Endodermal cell (in vitro differentiated cells): Measurements from ENCODE around the gene KRT34. TPM values are rescaled to one million over a fixed set of nuclear protein-coding genes. Genes with fewer than 3 reads are reported as not detected.
A peak's percentile ranks its signal among the peaks of the same experiment; 100 is the strongest.

Experiments used
- DNase-seq: peaks from one replicate; pipeline ENCODE4 v3.0.0-alpha.2; 2017
- H3K27ac ChIP-seq: 2 replicates; pipeline ENCODE4 v1.5.1; 2013; ENCODE audit warnings: mild to moderate bottlenecking, low read depth, low read length, moderate library complexity
- H3K27me3 ChIP-seq: 2 replicates; pipeline ENCODE4 v1.6.1; 2013; ENCODE audit warnings: mild to moderate bottlenecking, low read length, moderate library complexity; ENCODE audit not compliant: insufficient read depth, control insufficient read depth, poor library complexity, severe bottlenecking
- H3K36me3 ChIP-seq: 2 replicates; pipeline ENCODE4 v1.7.0; 2013; ENCODE audit warnings: mild to moderate bottlenecking, low read length, moderate library complexity; ENCODE audit not compliant: control insufficient read depth, insufficient read depth
- H3K4me1 ChIP-seq: one replicate; pipeline ENCODE4 v1.7.0; 2013; ENCODE audit warnings: low read length; ENCODE audit not compliant: control insufficient read depth, insufficient read depth
- H3K4me3 ChIP-seq: 2 replicates; pipeline ENCODE4 v1.5.1; 2013; ENCODE audit warnings: mild to moderate bottlenecking, low read length, moderate library complexity
- H3K9ac ChIP-seq: 2 replicates; pipeline ENCODE4 v1.6.1; 2013; ENCODE audit warnings: mild to moderate bottlenecking, low read length, moderate library complexity; ENCODE audit not compliant: poor library complexity, severe bottlenecking; ENCODE audit errors: extremely low read depth
- H3K9me3 ChIP-seq: 2 replicates; pipeline ENCODE4 v1.6.1; 2013; ENCODE audit warnings: mild to moderate bottlenecking, low read length, moderate library complexity; ENCODE audit not compliant: control insufficient read depth
- H3K27ac Mint-ChIP-seq: 2 replicates; pipeline ENCODE4 v1.8.0; 2020; ENCODE audit warnings: mixed read lengths
- H3K27me3 Mint-ChIP-seq: 2 replicates; pipeline ENCODE4 v1.8.0; 2021; ENCODE audit warnings: mild to moderate bottlenecking, mixed read lengths; ENCODE audit not compliant: insufficient read depth
- H3K36me3 Mint-ChIP-seq: 2 replicates; pipeline ENCODE4 v1.8.0; 2020; ENCODE audit warnings: low read depth, mixed read lengths
- H3K4me1 Mint-ChIP-seq: 2 replicates; pipeline ENCODE4 v1.8.0; 2020; ENCODE audit warnings: mixed read lengths
- H3K4me3 Mint-ChIP-seq: 2 replicates; pipeline ENCODE4 v1.8.0; 2020; ENCODE audit warnings: mild to moderate bottlenecking, moderate library complexity, mixed read lengths
- H3K9me3 Mint-ChIP-seq: 2 replicates; pipeline ENCODE4 v1.8.0; 2020; ENCODE audit warnings: mild to moderate bottlenecking, mixed read lengths
- CTCF ChIP-seq: fragments of 200-600 bp; sonication (generic); conservative IDR thresholded peaks from 2 replicates; pipeline ENCODE4 v1.5.0; 2021; ENCODE audit warnings: antibody characterized with exemption, mild to moderate bottlenecking
- WGBS, 2 experiments: methylation state at CpG; one replicate each; pipeline versions ENCODE4 v1.1.5 to v1.1.7; 2013; ENCODE audit warnings: missing lambda C conversion rate in 2 of 2, mixed read lengths in 1 of 2; ENCODE audit not compliant: insufficient coverage in 1 of 2, insufficient read length in 1 of 2; 5-methylcytosine and 5-hydroxymethylcytosine counted together
- total RNA-seq, 2 donors: library from RNA; stranded (reverse); fragmentation: NEBNext Ultra II Directional in 1 of 2; extraction: Animal tissue kit (Norgen Biotek cat#: 25700) in 1 of 2; gene quantifications; 2 replicates in 1 of 2; 3 replicates in 1 of 2; pipeline ENCODE4 v1.2.1, GENCODE V29; 2021

Gene KRT34
- total RNA-seq, 2 donors from 2014 or later, result not detected

GRCh38 chr17:41413353-41413957 lies 31.3 kb upstream of the KRT34 start:
- 35 to 63% methylated on average over 4 to 5 of the region's 5 CpGs for WGBS, 2 experiments
- Mint-ChIP-seq H3K27ac (no peak overlapping the region), H3K4me1 (peaks cover 5% of the 10 kb centered on the region), H3K36me3 (no peaks in the 10 kb centered on the region), H3K4me3 (no peak overlapping the region), H3K9me3 (no peaks in the 10 kb centered on the region), H3K27me3 (peaks cover under 1% of the 10 kb centered on the region)
- Histone ChIP-seq H3K36me3 (no peaks in the 10 kb centered on the region), H3K27ac (no peak overlapping the region), H3K27me3 (no peaks in the 10 kb centered on the region), H3K9ac (no peak overlapping the region), H3K4me3 (no peak overlapping the region), H3K9me3 (no peaks in the 10 kb centered on the region), H3K4me1 (no peaks in the 10 kb centered on the region)
- peak; percentile 67 for DNase-seq
- TF ChIP-seq CTCF, result no peak

- no peaks in the 10 kb centered on the region for H3K36me3 Mint-ChIP-seq
- H3K9me3 ChIP-seq, result no peaks in the 10 kb centered on the region
- H3K27ac Mint-ChIP-seq, result no peak overlapping the region
- H3K27me3 ChIP-seq, result no peaks in the 10 kb centered on the region
- no peaks in the 10 kb centered on the region for H3K27me3 Mint-ChIP-seq
- H3K9me3 Mint-ChIP-seq, result no peaks in the 10 kb centered on the region
- no peak for TF ChIP-seq CTCF
- peaks cover 5% of the 10 kb centered on the region for H3K4me1 Mint-ChIP-seq
- H3K36me3 ChIP-seq, result no peaks in the 10 kb centered on the region
- 95 to 97% methylated on average over 17 to 20 of the region's 20 CpGs for WGBS, 2 experiments
- no peaks in the 10 kb centered on the region for H3K4me1 ChIP-seq
- H3K4me3 ChIP-seq, result no peak overlapping the region
- H3K9ac ChIP-seq, result no peak overlapping the region
- no peak overlapping the region for H3K4me3 Mint-ChIP-seq
- H3K27ac ChIP-seq, result no peak overlapping the region
- no peak for DNase-seq
Observed at GRCh38 chr17:41411072-41411840, 29.1 kb upstream of the KRT34 start.

GRCh38 chr17:41407226-41407625 lies 25.1 kb upstream of the KRT34 start:
- H3K27me3 ChIP-seq, result no peaks in the 10 kb centered on the region
- 94% methylated on average over 5 to 10 of the region's 10 CpGs for WGBS, 2 experiments
- no peaks in the 10 kb centered on the region for H3K36me3 Mint-ChIP-seq
- no peaks in the 10 kb centered on the region for H3K4me1 Mint-ChIP-seq
- peaks cover 4% of the 10 kb centered on the region for H3K27me3 Mint-ChIP-seq
- H3K36me3 ChIP-seq, result no peaks in the 10 kb centered on the region
- no peak overlapping the region for H3K27ac Mint-ChIP-seq
- no peaks in the 10 kb centered on the region for H3K4me1 ChIP-seq
- TF ChIP-seq CTCF, result no peak
- H3K9me3 Mint-ChIP-seq, result no peaks in the 10 kb centered on the region
- no peak overlapping the region for H3K4me3 ChIP-seq
- H3K9ac ChIP-seq, result no peak overlapping the region
- peak; percentile 29 for DNase-seq
- no peak overlapping the region for H3K4me3 Mint-ChIP-seq
- H3K9me3 ChIP-seq, result no peaks in the 10 kb centered on the region
- no peak overlapping the region for H3K27ac ChIP-seq
